HG03066 (cell line): ENCODE measurements around the gene PNKP.

ENCODE experiments used
- ATAC-seq: cut with Tn5 transposase; IDR thresholded peaks from one replicate; pipeline ENCODE4 v1.9.1; 2021; ENCODE audit warnings: low read depth; ENCODE audit not compliant: unreplicated experiment

Gene PNKP

GRCh38 chr19:49866933-49867782, at the start of gene PNKP:
Gene PNKP (minus strand): TSS chr19:49867576. CDS start chr19:49867204, 372 bp downstream.
- peak; percentile 39 for ATAC-seq

- no peak for ATAC-seq
These were observed 47.9 kb upstream of the PNKP start for GRCh38 chr19:49915271-49915670.

- ATAC-seq = no peak
These were observed 46.3 kb upstream of the PNKP start for GRCh38 chr19:49913720-49914119.

- ATAC-seq = no peak
These were observed 45.7 kb upstream of the PNKP start for GRCh38 chr19:49912965-49913685.

DNA sequence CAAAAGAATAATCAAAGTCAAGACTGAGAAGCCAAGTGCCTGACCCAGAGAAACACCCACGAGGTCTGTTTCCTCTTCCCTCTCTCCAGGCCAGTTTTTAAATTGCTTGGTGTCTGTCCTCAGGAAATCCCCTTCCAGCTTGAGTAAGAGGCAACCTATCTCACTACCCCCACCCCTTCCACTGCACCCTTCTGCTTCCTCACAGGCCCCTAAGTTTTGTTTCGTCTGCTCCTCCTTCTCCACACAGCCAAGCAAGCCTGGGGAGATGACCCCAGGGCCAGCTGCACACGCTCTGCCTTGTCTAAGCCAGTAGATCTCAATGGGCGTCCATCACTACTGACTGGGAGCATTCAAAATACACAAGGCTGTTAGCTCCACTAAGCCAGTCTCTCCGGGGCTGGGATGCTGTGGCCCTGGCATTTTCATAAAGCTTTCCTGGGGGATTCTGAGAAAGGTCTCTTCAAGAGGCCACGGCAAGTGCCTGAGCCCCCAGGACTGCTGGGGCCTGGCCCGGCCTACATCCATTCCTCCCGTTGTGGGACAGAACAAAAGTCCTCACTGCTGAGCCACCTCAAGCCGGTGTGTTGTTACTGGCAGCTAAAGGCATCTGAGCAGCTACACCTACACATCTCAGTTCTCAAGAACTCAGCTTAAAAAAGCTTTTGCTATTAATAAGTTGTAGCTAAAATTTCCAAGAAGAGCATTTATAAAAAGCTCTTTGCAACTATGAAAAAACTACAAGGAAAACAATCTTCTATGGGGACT, 44.2 kb upstream of the PNKP start:
- no peak for ATAC-seq

DNA sequence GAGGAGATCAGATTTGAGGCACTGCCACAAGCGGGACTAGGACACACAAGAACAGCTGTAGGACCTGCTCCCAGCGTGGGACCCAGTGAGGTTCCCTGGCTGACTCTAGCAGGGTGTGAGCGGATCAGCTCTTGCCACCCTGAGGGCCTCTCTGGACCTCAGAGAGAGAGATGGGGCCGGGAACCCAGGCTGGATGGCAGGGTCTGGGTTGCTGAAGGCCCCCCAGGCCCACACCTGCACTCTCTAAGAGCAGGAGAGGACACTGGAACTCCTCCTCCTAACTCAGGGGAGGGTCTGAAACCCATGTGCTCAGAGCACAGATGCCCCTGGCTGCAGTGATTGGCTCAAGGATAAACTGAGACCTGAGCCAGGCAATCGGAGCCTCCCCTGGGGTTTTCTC, 42.8 kb upstream of the PNKP start:
- no peak for ATAC-seq

DNA sequence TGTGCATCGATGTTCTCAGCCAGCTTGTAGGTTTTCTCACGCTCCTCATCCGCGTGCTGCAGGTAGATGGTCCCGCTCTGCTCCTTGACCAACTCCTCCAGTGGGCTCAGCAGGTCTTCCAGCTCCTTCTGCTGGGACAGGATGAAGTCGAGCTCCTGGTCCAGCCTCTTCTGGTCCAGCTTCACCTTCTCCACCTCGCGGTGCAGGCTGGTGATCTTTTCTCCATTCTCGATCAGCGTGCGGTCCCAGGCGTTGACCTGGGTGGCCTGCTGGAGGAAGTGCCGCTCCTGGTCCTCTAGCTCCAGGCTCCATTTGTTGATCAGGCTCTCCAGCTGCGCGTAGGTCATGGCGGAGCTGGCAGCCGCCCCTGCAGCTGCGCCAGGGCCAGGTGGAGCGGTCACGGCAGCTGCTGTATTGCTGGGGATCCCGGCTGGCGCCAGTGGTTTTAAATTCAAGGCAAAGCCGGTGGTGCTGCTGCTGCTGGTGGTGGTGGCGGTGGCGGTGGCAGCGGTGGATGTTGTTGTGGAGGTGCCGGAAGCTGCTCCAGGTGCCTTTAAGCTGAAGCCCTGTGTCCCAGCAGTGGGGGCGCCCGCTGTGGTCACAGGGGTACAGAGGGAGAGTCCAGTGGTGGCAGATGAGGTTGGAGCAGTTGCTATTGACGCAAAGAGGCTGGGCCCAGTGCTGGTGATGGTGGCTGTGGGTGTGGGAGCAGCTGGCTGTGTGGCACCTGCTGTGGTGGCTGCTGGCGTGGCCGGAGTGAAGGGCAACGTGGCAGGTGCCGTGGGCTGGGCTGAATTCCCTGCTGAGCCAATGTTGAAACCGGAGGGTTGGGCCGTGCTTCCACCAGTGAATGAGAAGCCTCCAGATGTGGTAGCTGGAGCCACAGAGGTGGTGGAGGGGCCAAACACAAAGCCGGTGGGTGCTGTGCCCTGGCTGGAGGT, 41.4 kb upstream of the PNKP start:
- no peak for ATAC-seq

GRCh38 chr19:49907745-49908446, 40.5 kb upstream of the PNKP start:
- no peak for ATAC-seq

- ATAC-seq = no peak
These were observed 39.6 kb upstream of the PNKP start for GRCh38 chr19:49906879-49907564.

DNA sequence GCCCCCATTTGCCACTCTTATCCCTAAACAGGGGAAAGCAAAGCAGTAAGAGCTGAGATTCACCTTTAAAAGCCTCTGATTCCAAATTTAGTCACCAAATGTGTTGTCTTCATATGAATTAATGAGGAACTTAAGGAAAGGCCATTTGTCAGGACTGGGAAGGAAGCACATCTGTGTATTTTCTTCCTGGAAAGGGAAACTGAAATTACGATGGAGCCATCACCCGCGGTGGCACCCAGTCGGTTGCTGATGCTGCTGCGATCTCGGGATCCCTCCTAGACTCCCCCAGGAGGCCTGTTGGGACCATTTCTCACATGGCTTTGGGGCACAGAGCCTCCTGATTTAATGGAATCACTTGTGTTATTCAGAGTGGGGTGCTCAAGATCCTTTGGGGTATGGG, 36.8 kb upstream of the PNKP start:
- no peak for ATAC-seq

DNA sequence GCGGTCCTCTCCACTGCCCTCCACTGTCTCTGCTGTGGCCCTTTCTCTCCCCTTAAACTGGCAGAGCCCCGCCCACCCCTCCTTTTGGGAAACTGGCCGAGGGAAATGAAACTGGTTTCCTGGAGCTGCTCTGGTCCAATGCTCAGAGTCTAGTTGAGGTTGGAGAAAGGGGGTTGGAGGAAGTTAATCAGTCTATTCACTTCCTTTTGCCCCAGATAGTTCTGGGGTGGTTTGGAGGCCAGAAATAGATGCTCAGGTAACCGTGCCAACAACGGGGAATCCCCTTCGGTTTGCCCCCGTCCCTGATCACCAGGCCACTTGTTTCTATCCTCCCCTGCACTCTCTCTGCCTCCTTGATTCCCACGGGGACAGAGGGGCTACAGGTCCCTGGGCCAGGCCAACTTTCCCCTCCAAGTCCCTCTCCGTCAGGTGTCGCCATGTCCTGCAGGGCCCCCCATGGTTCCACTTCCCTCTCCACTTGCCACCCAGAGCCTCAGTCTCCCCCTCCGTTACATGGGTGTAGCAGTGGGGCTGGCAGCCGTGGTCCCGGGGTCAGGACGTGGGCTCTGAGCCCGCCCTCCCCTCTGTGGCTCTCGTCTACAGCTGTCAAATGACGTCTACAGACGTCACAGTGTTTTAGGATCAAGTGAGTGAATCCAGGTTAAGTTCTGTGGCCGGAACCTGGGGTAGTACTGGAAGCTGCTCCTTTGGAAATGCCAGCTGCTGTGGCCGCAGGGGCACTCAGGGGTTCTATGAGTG, 29.7 kb upstream of the PNKP start, which contains the start of gene IL4I1:
TSS of gene IL4I1 (minus strand) at position 25 of the 759 bp plus-strand sequence. CDS start 727 bp downstream, outside the sequence.
- ATAC-seq = peak; percentile 51

DNA sequence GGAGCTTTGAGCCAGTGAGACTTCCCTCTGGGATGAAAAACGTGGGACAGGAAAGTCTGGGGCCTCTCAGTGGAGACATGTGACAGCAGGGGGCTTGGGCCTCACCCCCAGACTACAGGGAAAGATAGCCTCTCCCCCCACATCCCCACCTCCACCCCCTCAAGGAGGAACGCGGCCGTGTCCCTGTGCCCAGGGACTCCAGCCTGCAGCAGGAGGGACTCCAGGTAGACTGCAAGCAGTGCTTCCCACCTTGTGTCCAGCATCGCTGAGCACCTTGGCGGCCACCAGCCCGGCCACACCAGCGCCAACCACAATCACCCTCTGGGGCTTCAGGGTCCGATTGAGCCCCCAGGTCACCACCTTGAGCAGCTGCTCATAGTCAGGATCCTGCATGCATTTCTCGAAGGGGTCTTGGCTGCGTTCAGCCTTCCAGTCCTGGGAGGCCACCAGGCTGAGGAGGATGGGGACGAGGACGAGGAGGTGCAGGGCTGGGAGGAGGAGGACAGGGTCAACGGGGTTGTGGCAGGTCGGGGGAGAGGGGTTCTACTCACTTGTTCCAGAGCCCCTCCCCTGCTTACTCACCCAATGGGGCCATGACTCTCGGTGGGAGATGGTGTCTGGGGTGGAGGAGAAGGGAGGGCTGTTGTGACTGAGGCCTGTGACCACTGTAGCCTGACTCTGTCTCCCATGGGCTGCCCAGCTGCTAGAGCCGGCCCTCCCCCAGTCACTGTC, 28.4 kb upstream of the PNKP start:
- no peak for ATAC-seq

DNA sequence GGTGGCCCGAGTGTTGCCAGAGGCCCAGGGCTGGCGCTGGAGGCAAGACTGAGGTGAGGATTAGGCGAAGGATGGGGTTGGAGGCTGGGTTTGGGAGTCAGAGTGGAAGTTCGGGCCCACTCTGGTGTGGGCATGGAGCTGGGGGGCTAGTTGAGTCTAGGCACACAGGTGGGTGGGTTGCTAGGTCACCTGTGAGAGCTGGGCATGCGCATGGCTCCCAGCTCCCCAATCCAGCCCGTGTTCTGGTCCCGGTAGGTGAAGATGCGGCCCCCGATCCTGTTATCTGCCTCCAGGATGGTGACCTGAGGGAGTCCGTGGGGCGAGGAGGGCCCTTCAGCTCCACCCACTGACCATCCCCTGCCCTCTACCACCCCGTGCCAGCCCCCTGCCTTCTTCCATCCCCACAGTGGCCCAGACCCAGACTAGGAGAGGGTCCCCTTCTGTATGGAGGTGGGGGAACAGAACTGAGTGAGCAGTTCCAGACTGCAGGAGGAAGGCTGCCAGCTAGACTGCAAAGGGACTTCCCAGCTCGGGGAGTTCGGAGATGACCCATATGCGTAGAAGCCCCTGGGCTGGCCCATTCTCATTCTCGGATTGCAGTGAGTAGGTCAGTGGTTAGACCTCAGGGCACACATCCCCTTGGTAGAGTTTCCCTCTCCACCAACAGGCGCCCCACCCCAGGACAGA, 27.6 kb upstream of the PNKP start:
- ATAC-seq = no peak

DNA sequence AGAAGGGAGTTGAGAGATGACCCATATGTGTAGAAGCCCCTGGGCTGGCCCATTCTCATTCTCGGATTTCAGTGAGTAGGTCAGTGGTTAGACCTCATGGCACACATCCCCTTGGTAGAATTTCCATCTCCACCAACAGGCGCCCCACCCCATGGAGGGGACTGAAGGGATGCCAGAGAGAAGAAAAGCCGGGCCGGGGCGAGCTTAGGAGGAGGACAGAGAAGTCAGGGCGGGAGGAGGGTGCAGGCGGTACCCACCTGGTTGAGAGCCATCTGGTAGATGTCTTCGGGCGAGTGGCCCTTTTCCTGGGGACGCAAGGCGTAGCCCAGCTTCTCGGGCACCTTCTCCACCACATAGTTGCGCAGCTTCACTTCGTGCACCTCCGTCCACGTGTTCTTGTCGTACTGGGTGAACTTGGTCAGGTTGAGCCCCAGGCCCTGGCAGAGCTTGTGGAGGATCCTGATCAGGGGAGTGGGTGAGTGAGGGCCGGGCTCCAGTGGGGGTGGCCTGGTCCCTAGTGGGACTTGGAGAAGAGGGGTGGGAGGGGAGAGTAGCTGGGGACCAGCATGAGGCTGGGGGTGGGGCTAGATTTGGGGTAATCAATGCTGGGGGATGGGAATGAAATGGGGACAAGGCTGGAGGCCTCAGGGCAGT, 26.8 kb upstream of the PNKP start:
- ATAC-seq = no peak

- ATAC-seq = no peak
These were observed 25.3 kb upstream of the PNKP start for GRCh38 chr19:49892716-49893115.

GRCh38 chr19:49891393-49891792, 24.0 kb upstream of the PNKP start:
- no peak for ATAC-seq
